HG02571 (cell line): ENCODE measurements around the gene SNX11.

ENCODE experiments used
- ATAC-seq: cut with Tn5 transposase; IDR thresholded peaks from one replicate; pipeline ENCODE4 v1.9.1; 2021; ENCODE audit warnings: mild to moderate bottlenecking, moderate library complexity; ENCODE audit not compliant: unreplicated experiment

SNX11 gene

DNA sequence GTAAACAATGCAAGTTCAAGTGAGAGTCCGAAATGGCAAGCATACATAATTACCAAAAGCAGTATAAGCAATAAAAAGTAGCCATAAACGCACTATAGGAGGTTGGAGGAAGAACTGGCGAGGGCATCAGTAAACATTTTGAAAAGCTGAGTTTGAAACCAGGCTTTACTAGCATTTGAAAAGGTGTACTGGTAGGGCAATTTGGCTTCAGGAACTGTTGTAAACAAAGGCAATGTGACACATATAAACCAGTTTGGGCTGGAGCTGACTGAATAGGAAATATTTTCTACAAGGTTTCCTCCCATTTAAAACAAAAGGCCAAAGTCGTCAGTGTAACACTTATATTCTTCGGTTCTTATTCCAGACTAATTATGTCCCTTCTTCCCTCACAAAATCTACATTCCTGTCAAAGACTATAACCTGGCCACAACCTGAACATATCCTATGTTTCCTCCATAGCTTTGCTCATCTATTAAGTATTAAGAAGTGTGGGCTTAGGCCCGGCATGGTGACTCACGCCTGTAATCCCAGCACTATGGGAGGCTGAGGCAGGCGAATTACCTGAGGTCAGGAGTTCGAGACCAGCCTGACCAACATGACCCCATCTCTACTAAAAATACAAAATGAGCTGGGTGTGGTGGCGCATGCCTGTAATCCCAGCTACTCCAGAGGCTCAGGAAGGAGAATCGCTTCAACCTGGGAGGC lies 14.1 kb upstream of the SNX11 start:
- no peak for ATAC-seq

- ATAC-seq: no peak
Observed at GRCh38 chr17:48095611-48096010, 12.0 kb upstream of the SNX11 start.

- ATAC-seq: no peak
Observed at GRCh38 chr17:48100160-48100559, 7.4 kb upstream of the SNX11 start.

DNA sequence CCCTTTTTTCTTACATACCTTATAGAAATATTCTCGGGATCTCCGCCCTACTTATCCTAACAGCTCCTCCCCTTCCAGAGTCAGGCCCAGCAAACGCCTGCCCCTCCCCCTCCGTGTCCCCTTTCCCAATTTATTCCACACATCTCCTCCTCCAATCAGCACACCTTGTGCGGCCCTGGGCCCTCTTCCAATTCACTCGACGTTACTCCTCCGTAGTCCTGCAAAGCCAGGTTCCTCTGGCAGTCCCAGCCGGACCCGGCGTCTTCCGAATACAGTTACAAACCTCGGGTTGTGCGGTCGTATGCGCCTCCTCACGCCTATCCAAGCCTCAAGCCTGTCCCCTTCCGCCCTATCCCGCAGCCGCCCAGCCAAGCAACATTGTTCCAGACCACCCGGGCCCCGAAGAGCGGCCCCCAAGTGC lies 7.0 kb upstream of the SNX11 start:
- no peak for ATAC-seq

DNA sequence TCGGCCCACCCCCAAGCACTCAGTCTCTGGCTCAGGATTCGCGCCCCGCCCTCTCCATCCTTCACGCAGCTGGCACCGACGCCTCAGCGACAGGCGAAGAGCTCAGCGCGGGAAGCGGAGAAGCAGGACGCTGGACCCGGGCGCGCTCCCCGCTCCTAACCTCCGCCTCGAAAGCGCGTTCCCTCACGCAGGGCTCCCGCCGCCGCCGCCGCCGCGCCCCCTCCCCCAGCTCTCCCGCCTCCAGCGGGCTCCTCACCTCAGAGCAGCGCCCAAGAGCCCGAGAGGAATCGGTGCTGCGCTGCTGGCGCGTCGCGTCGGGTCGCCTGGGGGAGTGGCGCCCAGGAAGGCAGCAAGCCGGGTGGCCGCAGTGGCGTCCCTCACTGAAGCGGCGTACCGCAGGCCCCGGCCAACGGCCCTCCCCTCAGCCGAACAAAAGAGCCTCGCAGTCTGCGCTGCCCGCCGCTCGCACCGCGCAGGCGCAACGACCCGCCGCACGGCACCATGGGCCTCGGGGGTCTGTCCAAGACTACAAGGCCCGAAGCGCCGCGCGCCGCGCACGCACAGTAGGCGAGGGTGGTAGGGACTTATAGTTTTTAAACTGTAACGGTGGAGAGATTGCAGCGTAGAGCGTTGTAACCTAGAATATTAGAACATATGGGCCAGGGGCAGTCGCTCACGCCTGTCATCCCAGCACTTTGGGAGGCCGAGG lies 6.4 kb upstream of the SNX11 start, which contains the start of gene CBX1:
CBX1 (minus strand) TSS at position 467 of the 709 bp plus-strand sequence. CDS start 24,474 bp downstream, outside the sequence.
- ATAC-seq: peak; percentile 83

DNA sequence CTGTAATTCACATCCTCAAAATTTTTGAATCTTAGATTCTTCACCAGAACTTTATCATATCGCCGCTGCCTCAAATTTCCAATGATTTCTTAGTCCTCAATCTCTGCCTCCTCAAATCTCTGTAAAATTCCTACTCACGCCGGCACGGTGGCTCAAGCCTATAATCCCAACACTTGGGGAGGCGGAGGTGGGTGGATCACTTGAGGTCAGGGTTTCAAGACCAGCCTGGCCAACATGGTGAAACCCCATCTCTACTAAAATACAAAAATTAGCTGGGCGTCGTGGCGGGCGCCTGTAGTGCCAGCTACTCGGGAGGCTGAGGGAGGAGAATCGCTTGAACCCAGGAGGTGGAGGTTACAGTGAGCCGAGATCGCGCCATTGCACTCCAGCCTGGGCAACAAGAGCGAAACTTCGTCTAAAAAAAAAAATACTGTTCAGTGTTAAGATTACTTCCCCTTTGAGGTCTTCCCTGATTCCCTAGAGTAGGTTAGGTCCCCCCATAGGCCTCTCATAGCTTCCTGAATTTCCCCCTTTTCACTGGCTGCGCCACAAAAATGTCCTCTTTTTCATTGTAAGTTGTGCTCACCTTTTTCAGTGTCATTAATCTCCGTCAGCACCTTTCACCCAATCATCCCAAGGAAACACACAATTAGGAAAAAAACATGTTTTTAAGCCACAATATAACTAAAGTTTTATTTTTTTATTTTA lies 5.4 kb upstream of the SNX11 start:
- no peak for ATAC-seq

GRCh38 chr17:48102798-48103715 lies 4.5 kb upstream of the SNX11 start:
- no peak for ATAC-seq

DNA sequence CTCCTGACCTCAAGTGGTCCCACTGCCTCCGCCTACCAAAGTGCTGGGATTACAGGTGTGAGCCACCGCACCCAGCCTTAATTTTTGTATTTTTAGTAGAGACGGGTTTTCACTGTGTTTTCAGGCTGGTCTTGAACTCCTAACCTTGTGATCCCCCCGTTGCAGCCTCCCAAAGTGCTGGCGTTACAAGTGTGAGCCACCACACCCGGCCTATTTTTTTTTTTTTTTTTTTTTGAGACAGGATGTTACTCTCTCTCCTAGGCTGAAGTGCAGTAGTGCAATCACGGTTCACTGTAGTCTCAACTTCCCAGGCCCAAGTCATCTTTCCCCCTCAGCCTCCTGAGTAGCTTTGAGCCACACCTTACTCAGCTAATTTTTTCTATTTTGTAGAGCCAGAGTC lies 3.1 kb upstream of the SNX11 start:
- ATAC-seq: no peak

DNA sequence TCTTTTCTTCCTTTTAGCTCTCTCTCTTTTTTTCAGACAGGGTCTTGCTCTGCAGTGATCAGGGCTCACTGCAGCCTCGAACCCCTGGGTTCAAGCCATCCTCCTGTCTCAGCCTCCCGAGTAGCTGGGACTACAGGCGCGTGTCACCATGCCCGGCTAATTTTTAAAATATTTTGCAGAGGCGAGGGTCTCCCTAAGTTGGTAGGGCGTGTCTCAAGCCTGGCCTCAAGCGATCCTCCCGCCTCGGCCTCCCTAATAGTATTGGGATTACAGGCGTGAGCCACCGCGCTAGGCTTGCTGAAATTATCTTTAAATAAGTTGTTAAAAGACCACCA lies 797 bp upstream of the SNX11 start:
- ATAC-seq: no peak

DNA sequence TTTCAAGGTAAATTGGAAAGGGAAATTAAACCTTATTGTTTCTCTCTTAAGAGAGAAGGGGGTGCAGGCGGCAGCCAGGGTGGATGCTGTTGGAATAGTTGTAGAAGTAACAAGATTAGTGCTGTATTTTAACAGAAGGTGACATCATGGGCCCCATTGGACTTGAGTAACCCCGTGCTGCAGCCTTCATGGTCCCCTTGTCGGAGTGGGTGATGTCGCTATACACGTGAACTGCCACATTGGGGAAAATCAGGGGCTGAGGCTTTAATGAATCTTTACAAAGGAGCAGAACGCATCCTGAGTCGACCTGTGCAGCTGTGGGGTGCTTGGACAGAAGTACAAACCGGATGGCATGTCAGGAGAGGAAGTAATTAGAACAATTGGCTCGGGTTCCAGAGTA lies 3.2 kb downstream of the SNX11 start:
- no peak for ATAC-seq

- no peak for ATAC-seq
Observed at GRCh38 chr17:48111937-48112241, 4.3 kb downstream of the SNX11 start.

DNA sequence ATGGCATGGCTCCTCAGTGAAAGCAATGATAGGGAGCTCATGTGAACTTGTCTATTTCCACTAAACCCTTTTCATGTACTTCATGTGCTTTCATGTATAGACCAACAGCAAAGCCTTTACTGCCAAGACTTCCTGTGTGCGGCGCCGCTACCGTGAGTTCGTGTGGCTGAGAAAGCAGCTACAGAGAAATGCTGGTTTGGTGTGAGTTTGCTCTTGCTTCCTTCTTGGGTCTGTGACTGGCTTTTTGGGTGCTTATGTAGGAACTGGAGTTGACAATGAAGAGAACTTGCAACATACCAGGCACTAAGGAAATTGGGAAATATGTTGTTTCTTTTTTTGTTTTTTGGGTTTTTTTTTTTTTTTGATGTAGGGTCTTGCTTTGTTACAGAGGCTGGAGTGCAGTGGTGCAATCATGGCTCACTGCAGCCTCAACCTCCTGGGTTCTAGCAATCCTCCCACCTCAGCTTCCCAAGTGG lies 5.7 kb downstream of the SNX11 start:
- ATAC-seq: no peak

GRCh38 chr17:48121923-48122664 lies 14.5 kb downstream of the SNX11 start:
- ATAC-seq: no peak

- no peak for ATAC-seq
Observed at GRCh38 chr17:48122665-48123045, 15.1 kb downstream of the SNX11 start.

DNA sequence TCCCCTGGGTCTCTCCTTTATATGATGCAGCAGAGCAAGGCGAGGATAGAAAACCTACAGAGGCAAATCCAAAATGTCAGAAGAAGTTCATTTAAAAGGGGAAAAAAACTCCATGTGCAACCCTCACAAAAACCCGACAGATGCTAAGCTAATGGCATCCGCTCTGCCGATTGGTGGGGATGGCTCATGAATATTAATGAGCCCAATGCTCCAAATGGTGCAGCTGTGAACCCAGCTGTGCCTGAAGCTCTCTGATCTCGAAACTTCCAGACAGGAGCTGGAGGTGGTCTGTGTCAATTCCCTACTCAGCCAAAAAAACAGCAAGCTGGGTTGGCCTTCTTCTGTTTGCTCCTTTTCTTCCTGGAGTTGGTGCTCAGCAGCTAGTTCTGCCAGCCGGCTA lies 15.5 kb downstream of the SNX11 start:
- no peak for ATAC-seq

DNA sequence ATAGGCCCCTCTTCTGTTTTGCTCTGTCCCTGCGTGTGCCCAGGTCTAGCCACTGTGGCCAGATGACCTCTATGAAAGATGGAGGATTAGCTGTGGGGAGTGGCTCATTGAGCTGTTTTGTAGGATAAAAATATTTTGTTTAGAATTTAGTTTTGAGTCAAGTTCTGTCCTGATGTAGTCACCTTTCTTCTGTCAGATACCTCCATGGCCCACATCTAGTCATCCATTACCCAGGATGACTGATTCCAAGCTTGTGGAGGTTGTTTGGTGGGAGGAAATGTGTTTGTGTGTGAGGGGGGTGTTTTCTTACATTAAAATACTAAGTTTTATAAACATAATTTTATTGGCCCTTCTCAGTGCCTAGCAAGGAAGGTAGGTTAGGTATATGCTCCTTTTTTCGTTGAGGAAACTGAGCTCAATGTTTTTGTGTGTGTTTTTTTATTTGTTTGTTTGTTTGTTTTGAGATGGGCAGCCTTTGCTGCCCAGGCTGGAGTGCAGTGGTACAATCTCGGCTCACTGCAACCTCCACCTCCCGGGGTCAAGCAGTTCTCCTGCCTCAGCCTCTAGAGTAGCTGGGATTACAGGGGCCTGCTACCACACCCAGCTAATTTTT lies 16.3 kb downstream of the SNX11 start:
- ATAC-seq: no peak

DNA sequence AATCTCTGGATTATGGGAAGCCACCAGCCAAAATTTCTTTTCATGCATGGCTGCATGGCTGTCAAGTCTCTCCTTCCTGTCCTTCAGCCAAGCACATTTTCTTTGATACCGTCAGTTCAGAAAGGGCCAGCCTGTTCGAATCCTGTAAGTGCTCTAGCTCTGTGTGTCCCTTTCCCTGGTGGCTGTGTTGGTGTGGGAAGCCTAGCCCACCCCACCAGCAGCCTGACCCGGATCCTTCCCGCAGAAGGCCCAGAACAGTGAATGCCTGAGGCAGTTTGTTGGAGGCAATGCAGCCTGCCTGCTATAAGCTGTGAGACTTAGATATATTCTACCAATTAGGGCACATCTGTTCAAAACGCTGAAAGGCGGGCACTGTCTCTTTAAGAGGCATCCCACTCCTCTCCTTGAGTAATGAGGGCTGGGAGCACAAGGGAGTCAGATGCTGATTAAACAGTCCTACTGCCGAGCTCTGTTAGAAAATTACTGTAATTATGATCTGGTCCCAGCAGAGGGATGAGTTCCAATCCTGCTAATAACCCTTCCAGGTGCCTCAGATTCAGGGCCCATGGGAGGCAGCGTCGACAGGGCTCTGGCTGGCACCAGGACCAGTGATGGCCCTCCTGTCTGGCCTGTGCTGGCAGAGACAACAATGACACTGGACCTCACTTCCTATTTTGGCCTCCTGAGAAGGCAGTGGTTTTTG lies 18.4 kb downstream of the SNX11 start:
- ATAC-seq: no peak

- no peak for ATAC-seq
Observed at GRCh38 chr17:48126532-48126850, 18.9 kb downstream of the SNX11 start.

DNA sequence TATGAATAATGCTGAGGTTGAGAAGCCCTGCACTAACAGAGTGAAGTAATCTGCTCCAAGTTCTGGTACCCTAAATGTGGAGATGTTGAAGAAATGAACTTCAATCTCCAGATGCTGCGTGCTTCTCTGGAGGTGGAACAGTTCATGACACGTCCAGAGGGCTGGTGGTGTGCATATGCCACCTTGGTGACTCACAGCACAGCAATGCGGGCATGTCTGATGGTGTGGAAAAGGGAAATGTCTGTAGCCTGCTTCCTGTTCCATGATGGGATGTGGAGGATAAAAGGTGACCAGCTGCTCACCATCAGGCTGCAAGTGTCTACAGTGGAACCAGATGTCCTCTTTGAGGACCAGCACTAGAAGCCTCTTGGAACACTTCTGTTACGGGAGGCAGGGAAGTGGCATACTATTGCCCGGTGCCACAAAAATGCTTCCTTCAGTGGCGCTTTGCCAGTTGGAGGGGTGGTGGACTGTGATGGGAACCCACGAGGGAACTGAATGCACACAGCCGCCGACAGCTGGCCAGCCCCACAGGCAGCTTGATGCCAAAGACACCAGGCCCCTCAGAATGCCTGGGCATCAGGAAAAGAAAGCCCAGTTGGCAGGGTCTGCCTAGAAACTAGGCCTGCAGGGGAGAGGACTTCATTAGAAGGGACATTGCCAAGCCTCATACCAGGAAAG lies 19.9 kb downstream of the SNX11 start:
- no peak for ATAC-seq
